T-cell (primary cell): ENCODE results near the gene PPP3CA. TPM values are rescaled to one million over a fixed set of nuclear protein-coding genes. Genes with fewer than 3 reads are reported as not detected.

Experiments used
- ATAC-seq, 4 experiments: fragments of 200-7000 bp in 3 of 4; fragments of 150-1000 bp in 1 of 4; cut with Tn5 transposase; replicated peaks in 1 of 4; 1 replicate in 3 of 4; 2 replicates in 1 of 4; pipeline ENCODE4 v1.10.0; 2021; ENCODE audit warnings: moderate library complexity in 3 of 4, mild to moderate bottlenecking in 2 of 4, moderate number of reproducible peaks in 1 of 4
- CTCF ChIA-PET, 2 donors: fragments of 300-600 bp; sonication (Branson Sonifier 250); formaldehyde crosslinking; loops; one replicate each; lab custom pipeline; 2022; ENCODE audit warnings: antibody characterized with exemption in 2 of 2; lab: Charles Lee
- POLR2A ChIA-PET, 2 donors: fragments of 300-600 bp; sonication (Branson Sonifier 250); formaldehyde crosslinking; loops; one replicate each; lab custom pipeline; 2022; ENCODE audit warnings: antibody characterized with exemption in 2 of 2; lab: Charles Lee
- DNase-seq, 35 experiments: peaks; one replicate each; pipeline versions ENCODE4 v3.0.0 to v3.0.0-alpha.2; 2013 to 2023
- H3K27ac ChIP-seq: one replicate; pipeline ENCODE4 v1.5.1; 2013; ENCODE audit warnings: low read length
- H3K27me3 ChIP-seq, 2 experiments: replicated peaks in 1 of 2; 1 replicate in 1 of 2; 2 replicates in 1 of 2; pipeline versions ENCODE4 v1.6.1 to v1.7.0; 2013; ENCODE audit warnings: low read length in 1 of 2, mixed read lengths in 1 of 2; ENCODE audit not compliant: control insufficient read depth in 2 of 2, insufficient read depth in 2 of 2; ENCODE audit errors: extremely low read depth in 1 of 2
- H3K36me3 ChIP-seq, 2 donors: 1 replicate in 1 of 2; 2 replicates in 1 of 2; pipeline versions ENCODE4 v1.6.1 to v1.7.0; 2013; ENCODE audit warnings: low read length in 1 of 2; ENCODE audit not compliant: control insufficient read depth in 2 of 2, insufficient read depth in 1 of 2; ENCODE audit errors: extremely low read depth in 1 of 2
- H3K4me1 ChIP-seq, 2 experiments: 1 replicate in 1 of 2; 2 replicates in 1 of 2; pipeline versions ENCODE4 v1.6.1 to v1.7.0; 2013; ENCODE audit warnings: low read length in 2 of 2, mixed read lengths in 1 of 2; ENCODE audit not compliant: insufficient read depth in 2 of 2, control insufficient read depth in 1 of 2; ENCODE audit errors: extremely low read depth in 1 of 2
- H3K4me3 ChIP-seq, 2 donors: 1 replicate in 1 of 2; 2 replicates in 1 of 2; pipeline versions ENCODE4 v1.5.1 to v1.7.0; 2013; ENCODE audit warnings: mild to moderate bottlenecking in 2 of 2, low read length in 1 of 2, moderate library complexity in 1 of 2; ENCODE audit not compliant: control insufficient read depth in 1 of 2; ENCODE audit errors: extremely low read depth in 1 of 2
- H3K9me3 ChIP-seq: 2 replicates; pipeline ENCODE4 v1.7.0; 2013
- H3K27ac Mint-ChIP-seq, 2 donors: one replicate each; pipeline ENCODE4 v1.8.0; 2020 to 2021; ENCODE audit warnings: mild to moderate bottlenecking in 2 of 2, mixed read lengths in 2 of 2
- H3K27me3 Mint-ChIP-seq, 2 donors: one replicate each; pipeline ENCODE4 v1.8.0; 2021 to 2022; ENCODE audit warnings: mixed read lengths in 2 of 2
- H3K36me3 Mint-ChIP-seq: one replicate; pipeline ENCODE4 v1.8.0; 2021; ENCODE audit warnings: mixed read lengths
- H3K4me1 Mint-ChIP-seq, 3 donors: one replicate each; pipeline ENCODE4 v1.8.0; 2020 to 2022; ENCODE audit warnings: mixed read lengths in 3 of 3, mild to moderate bottlenecking in 1 of 3
- H3K4me3 Mint-ChIP-seq, 3 donors: one replicate each; pipeline ENCODE4 v1.8.0; 2020 to 2022; ENCODE audit warnings: mild to moderate bottlenecking in 3 of 3, mixed read lengths in 3 of 3, moderate library complexity in 3 of 3
- H3K9me3 Mint-ChIP-seq, 3 donors: one replicate each; pipeline ENCODE4 v1.8.0; 2020 to 2022; ENCODE audit warnings: mixed read lengths in 3 of 3
- WGBS: methylation state at CpG from one replicate; pipeline ENCODE4 v1.1.5; 2013; ENCODE audit warnings: missing lambda C conversion rate; ENCODE audit not compliant: insufficient coverage; 5-methylcytosine and 5-hydroxymethylcytosine counted together
- total RNA-seq, 35 experiments: library from RNA in 6 of 35; stranded (reverse) in 6 of 35; fragments of 120-200 nt in 1 of 35; gene quantifications; one replicate each; pipeline versions ENCODE4 v1.2.1 to v1.2.4 and lab custom pipeline; 2013 to 2026

PPP3CA gene
- total RNA-seq, 5 donors from 2014 or later (not counting 1 experiment from before 2014, with no cell fraction given) = 28.2 to 35.7 (median 33.5) TPM

DNA sequence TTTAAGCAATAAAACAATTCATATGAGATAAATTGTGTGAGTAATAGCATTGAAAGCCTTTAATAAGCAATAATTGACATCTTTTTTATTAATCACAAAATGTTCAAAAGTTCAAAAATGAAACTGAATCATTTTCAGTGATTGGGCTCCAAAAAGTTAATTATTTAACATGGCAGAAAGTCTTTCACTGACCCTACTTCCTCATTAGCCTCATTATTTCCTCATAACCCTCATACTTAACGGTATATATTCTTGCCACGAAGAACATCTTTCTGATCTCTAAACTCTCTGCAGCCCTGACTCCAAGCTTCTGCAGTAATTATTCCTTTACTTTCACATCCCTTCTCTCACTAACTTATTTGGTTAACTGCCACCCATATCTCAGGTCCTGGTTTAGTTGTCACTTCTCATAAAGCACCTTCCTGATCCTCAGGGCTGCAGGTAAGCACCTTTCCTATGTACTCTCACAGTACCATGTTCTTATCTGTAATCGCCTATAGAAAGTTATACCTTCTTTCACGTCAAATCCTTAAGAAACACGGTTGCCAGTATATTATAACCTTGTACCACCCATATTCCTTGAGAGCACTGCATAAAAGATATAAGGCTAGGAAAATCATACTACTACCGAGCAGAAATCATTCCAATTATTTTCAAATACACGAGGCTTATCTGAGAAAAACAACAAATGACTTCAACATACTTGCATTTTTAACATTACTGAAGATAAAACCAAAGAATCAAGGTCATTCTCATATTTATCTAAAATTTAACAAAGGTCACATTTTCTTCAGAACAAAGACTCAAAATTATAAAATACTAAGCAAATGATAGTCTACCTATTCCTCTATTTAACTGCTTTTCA, 72.2 kb downstream of the PPP3CA start:
- H3K27me3 Mint-ChIP-seq = no peaks in the 10 kb centered on the region
- H3K9me3 ChIP-seq = no peaks in the 10 kb centered on the region
- no peak overlapping the region for H3K27ac ChIP-seq
- no peak overlapping the region for H3K4me3 ChIP-seq
- no peaks in the 10 kb centered on the region for H3K4me1 ChIP-seq
- CTCF ChIA-PET = no interaction called here
- DNase-seq = no peak
- H3K36me3 Mint-ChIP-seq = peaks cover 5% of the 10 kb centered on the region
- no peak overlapping the region for H3K27ac Mint-ChIP-seq
- no peaks in the 10 kb centered on the region for H3K27me3 ChIP-seq
- peaks cover 33 to 54% (median 52%) of the 10 kb centered on the region in 3 donors for H3K4me1 Mint-ChIP-seq
- H3K9me3 Mint-ChIP-seq = no peaks in the 10 kb centered on the region
- no peak for ATAC-seq
- POLR2A ChIA-PET = interaction anchor here in 1 of 2 donors (0.7 kb wide), 2 partner anchors 244 to 1465 kb away, joined by 4 read pairs; no protein-coding TSS in a partner anchor
- H3K4me3 Mint-ChIP-seq = no peak overlapping the region
- 85% methylated on average over 2 of the region's 7 CpGs for WGBS
- no peaks in the 10 kb centered on the region for H3K36me3 ChIP-seq

DNA sequence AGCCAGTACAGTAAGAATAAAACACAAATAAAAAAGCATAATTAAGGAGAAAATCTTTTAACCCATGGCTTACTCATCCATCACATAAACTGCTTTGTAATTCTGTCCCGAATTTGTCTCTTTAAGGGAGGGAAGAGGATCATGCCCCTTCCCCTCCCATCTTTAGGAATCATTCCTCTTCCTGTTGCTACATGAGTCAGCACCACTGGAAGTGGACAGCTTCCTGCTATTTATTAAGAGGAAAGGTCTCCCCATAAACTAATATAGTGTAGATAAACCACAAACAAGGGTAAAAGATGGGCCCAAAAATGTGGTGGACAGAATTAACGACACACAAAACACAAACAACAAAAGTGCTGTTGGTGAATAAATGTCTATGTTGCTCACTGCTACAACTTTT, 75.8 kb downstream of the PPP3CA start:
- H3K4me1 Mint-ChIP-seq = peaks cover 38 to 50% (median 45%) of the 10 kb centered on the region in 3 donors
- Histone ChIP-seq H3K27ac (no peak overlapping the region), H3K4me3 (no peak overlapping the region), H3K9me3 (no peaks in the 10 kb centered on the region), H3K4me1 (no peaks in the 10 kb centered on the region), H3K27me3 (no peaks in the 10 kb centered on the region), H3K36me3 (no peaks in the 10 kb centered on the region)
- H3K9me3 Mint-ChIP-seq = no peaks in the 10 kb centered on the region
- H3K36me3 Mint-ChIP-seq = no peaks in the 10 kb centered on the region
- DNase-seq (no peak), ATAC-seq (no peak)
- H3K27me3 Mint-ChIP-seq = no peaks in the 10 kb centered on the region
- ChIA-PET POLR2A (no interaction called here), CTCF (no interaction called here)
- H3K4me3 Mint-ChIP-seq = no peak overlapping the region
- no peak overlapping the region for H3K27ac Mint-ChIP-seq
- no CpG with 5 or more reads among the region's 2 CpGs for WGBS

DNA sequence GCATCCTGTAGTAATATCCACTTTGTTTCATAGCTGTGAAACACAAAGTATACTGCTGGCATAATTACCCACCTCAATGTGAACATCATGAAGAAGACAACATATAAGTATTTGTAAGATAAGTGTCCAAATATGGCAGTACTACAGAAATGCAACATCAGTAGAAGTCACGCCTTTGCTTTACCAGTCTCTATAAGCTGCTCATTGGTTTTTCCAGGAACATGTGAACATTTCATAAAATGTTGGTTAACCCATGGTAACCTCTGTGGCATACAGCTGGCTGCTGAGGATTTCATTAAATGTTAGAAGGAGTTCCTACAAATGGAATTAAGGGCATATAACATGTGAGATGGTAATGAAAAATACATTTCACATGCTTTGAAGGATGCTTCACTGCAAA, 77.6 kb downstream of the PPP3CA start:
- no peak for ATAC-seq

DNA sequence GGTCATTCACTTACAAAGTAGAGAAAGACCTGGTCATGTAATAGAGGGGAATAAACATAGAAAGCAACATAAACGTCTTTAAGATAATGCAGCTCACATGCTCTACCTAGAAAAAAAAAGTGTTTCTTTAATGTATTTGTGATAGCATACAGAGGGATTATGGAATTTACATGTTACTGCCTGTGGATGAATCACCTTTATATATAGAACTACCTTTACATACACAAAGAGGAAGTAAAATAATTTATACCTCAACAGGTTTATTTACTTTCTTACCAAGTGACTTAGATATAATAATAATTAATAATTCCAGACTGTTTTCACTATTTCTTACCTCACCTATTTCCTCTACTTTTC, 81.5 kb downstream of the PPP3CA start:
- DNase-seq (no peak), ATAC-seq (no peak)
- Mint-ChIP-seq H3K4me1 (peaks cover 45 to 63% (median 52%) of the 10 kb centered on the region in 3 donors), H3K27me3 (no peaks in the 10 kb centered on the region), H3K27ac (no peak overlapping the region), H3K4me3 (no peak overlapping the region), H3K9me3 (no peaks in the 10 kb centered on the region), H3K36me3 (no peaks in the 10 kb centered on the region)
- H3K36me3 ChIP-seq = no peaks in the 10 kb centered on the region
- no peaks in the 10 kb centered on the region for H3K9me3 ChIP-seq
- ChIA-PET CTCF (interaction anchor here in 1 of 2 donors (0.6 kb wide), 1 partner anchor 1127 kb away, joined by 3 read pairs; no protein-coding TSS in a partner anchor), POLR2A (interaction anchor here in 1 of 2 donors (0.7 kb wide), 1 partner anchor 46 kb away, joined by 3 read pairs; no protein-coding TSS in a partner anchor)
- no CpG with 5 or more reads among the region's 1 CpG for WGBS
- no peaks in the 10 kb centered on the region for H3K27me3 ChIP-seq
- H3K4me1 ChIP-seq = no peaks in the 10 kb centered on the region
- no peak overlapping the region for H3K4me3 ChIP-seq
- H3K27ac ChIP-seq = no peak overlapping the region

More for the DNA sequence above, 77.6 kb downstream of the PPP3CA start:
- Mint-ChIP-seq H3K36me3 (no peaks in the 10 kb centered on the region), H3K27ac (no peak overlapping the region), H3K4me1 (peaks cover 39 to 52% (median 48%) of the 10 kb centered on the region in 3 donors), H3K4me3 (no peak overlapping the region), H3K27me3 (no peaks in the 10 kb centered on the region), H3K9me3 (no peaks in the 10 kb centered on the region)
- Histone ChIP-seq H3K9me3 (no peaks in the 10 kb centered on the region), H3K4me3 (no peak overlapping the region), H3K36me3 (no peaks in the 10 kb centered on the region), H3K27me3 (no peaks in the 10 kb centered on the region), H3K4me1 (no peaks in the 10 kb centered on the region), H3K27ac (no peak overlapping the region)
- ChIA-PET CTCF (no interaction called here), POLR2A (no interaction called here)
- WGBS = 83% methylated on average over 1 of the region's 1 CpG
- no peak for DNase-seq

DNA sequence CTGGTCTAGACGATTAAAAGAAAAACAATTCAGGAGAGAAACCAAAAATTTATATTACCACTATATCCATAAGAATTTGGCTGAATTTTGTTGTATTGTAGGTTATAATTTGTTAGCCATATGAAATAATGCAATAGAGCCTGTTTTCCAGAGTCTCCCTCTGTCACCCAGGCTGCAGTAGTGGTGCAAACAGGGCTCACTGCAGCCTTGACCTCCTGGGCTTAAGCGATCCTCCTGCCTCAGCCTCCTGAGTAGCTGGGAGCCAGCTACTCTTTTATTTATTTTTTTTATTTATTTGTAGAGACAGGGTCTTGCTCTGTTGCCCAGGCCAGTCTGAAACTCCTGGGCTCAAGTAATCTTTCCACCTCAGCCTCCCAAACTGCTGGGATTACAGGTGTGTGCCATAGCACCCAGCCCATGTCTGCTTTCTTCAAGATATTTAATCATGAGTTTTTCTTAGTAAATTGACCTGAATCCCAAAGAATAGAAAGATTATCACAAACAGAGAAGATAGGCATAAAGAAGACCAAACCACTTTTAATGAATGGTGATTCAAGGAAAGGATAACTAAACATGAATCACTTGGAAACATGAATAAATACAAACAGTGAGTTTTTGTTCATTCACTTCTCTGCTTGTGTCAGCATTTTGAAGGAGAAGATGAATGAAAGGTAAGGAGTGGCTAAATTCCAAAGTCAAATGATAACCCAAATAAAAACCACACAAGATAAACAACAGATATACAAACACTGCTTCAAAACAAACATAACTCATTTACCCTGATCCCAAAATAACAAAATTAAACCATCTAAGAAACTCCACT, 82.1 kb downstream of the PPP3CA start:
- Histone ChIP-seq H3K9me3 (no peaks in the 10 kb centered on the region), H3K36me3 (no peaks in the 10 kb centered on the region), H3K27me3 (no peaks in the 10 kb centered on the region), H3K27ac (no peak overlapping the region), H3K4me1 (no peaks in the 10 kb centered on the region), H3K4me3 (no peak overlapping the region)
- no peak overlapping the region for H3K27ac Mint-ChIP-seq
- ChIA-PET CTCF (interaction anchor here in 1 of 2 donors (0.6 kb wide), 1 partner anchor 268 kb away, joined by 3 read pairs; no protein-coding TSS in a partner anchor), POLR2A (no interaction called here)
- WGBS = no CpG with 5 or more reads among the region's 2 CpGs
- ATAC-seq (no peak), DNase-seq (no peak)
- H3K4me1 Mint-ChIP-seq = peaks cover 47 to 66% (median 54%) of the 10 kb centered on the region in 3 donors
- H3K9me3 Mint-ChIP-seq = no peaks in the 10 kb centered on the region
- H3K27me3 Mint-ChIP-seq = no peaks in the 10 kb centered on the region
- H3K36me3 Mint-ChIP-seq = no peaks in the 10 kb centered on the region
- H3K4me3 Mint-ChIP-seq = no peak overlapping the region

DNA sequence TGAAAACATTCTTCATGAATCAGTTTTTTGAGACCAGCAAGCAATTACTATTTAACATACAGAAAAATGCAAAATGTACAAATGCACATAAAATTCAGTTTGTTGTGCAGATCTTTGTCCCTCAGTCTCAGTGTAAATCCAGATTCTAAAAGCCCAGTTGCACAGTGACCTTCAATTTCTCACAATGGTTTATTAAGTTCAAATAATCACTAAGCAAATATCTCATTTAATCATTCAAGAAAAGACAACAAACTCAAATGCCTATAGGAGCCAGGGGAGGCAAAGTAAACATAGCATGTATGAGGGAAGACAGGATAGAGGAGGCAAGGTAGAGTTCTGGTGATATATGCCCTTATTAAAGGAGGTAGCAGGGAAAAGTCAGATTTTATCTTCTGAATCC, 82.8 kb downstream of the PPP3CA start:
- H3K4me1 Mint-ChIP-seq = peaks cover 47 to 66% (median 54%) of the 10 kb centered on the region in 3 donors

More for the DNA sequence above, 82.8 kb downstream of the PPP3CA start:
- H3K4me1 ChIP-seq = no peaks in the 10 kb centered on the region
- H3K27ac Mint-ChIP-seq = no peak overlapping the region
- H3K9me3 Mint-ChIP-seq = no peaks in the 10 kb centered on the region
- ChIA-PET POLR2A (no interaction called here), CTCF (interaction anchor here in 1 of 2 donors (0.6 kb wide), 1 partner anchor 267 kb away, joined by 3 read pairs; no protein-coding TSS in a partner anchor)
- no peaks in the 10 kb centered on the region for H3K27me3 Mint-ChIP-seq
- no peak overlapping the region for H3K4me3 ChIP-seq
- DNase-seq (no peak), ATAC-seq (no peak)
- H3K27ac ChIP-seq = no peak overlapping the region
- no peaks in the 10 kb centered on the region for H3K36me3 Mint-ChIP-seq
- no peak overlapping the region for H3K4me3 Mint-ChIP-seq
- H3K9me3 ChIP-seq = no peaks in the 10 kb centered on the region
- no peaks in the 10 kb centered on the region for H3K36me3 ChIP-seq
- no peaks in the 10 kb centered on the region for H3K27me3 ChIP-seq
